SU-DHL-6 (cell line): ENCODE measurements around the gene ZNF383.
A peak's percentile ranks its signal among the peaks of the same experiment; 100 is the strongest.

ENCODE experiments used
- H2AFZ ChIP-seq: fragments of 200-600 bp; sonication (generic); 2 replicates; pipeline ENCODE4 v1.6.1; 2014; ENCODE audit warnings: low read depth, mild to moderate bottlenecking, moderate library complexity, mixed read lengths, antibody characterized with exemption, low read length; ENCODE audit not compliant: severe bottlenecking
- H3F3A ChIP-seq: fragments of 200-600 bp; shearing (Covaris generic); 2 replicates; pipeline ENCODE4 v1.6.0; 2016; ENCODE audit warnings: antibody characterized with exemption, mild to moderate bottlenecking; ENCODE audit not compliant: insufficient read depth
- H3K27ac ChIP-seq: fragments of 200-600 bp; sonication (generic); 2 replicates; pipeline ENCODE4 v1.5.1; 2016; ENCODE audit warnings: low read depth, mild to moderate bottlenecking, low read length, moderate library complexity, mixed read lengths
- H3K27me3 ChIP-seq: fragments of 200-600 bp; sonication (generic), shearing (Covaris generic); 2 replicates; pipeline ENCODE4 v1.6.0; 2014; ENCODE audit warnings: mild to moderate bottlenecking, low read length
- H3K36me3 ChIP-seq: fragments of 200-600 bp; sonication (generic); 2 replicates; pipeline ENCODE4 v1.6.1; 2014; ENCODE audit warnings: mild to moderate bottlenecking, low read length, mixed read lengths
- H3K4me2 ChIP-seq: fragments of 300-600, 200-600 bp; shearing (Covaris generic), sonication (generic); 2 replicates; pipeline ENCODE4 v1.6.0; 2014; ENCODE audit warnings: low read length, low read depth, mild to moderate bottlenecking; ENCODE audit not compliant: poor library complexity, severe bottlenecking
- H3K4me3 ChIP-seq: fragments of 200-600 bp; sonication (generic); 2 replicates; pipeline ENCODE4 v1.5.1; 2014; ENCODE audit warnings: antibody characterized with exemption, low read length, mild to moderate bottlenecking, mixed read lengths; ENCODE audit not compliant: insufficient read depth, poor library complexity, severe bottlenecking
- H3K79me2 ChIP-seq: fragments of 200-600 bp; sonication (generic); 2 replicates; pipeline ENCODE4 v1.6.1; 2014; ENCODE audit warnings: mild to moderate bottlenecking, low read length, moderate library complexity; ENCODE audit not compliant: insufficient read depth
- H3K9ac ChIP-seq: fragments of 200-600 bp; sonication (generic); 2 replicates; pipeline ENCODE4 v1.7.0; 2014; ENCODE audit warnings: mild to moderate bottlenecking, low read length
- H3K9me2 ChIP-seq: fragments of 200-600 bp; sonication (generic); replicated peaks from 2 replicates; pipeline ENCODE4 v1.6.1; 2014; ENCODE audit warnings: low read length; ENCODE audit not compliant: insufficient read depth
- H3K9me3 ChIP-seq: fragments of 200-600 bp; sonication (generic); 2 replicates; pipeline ENCODE4 v1.6.1; 2014; ENCODE audit warnings: low read length, mixed read lengths; ENCODE audit not compliant: insufficient read depth
- H4K20me1 ChIP-seq: fragments of 200-600 bp; sonication (generic); 2 replicates; pipeline ENCODE4 v1.6.1; 2014; ENCODE audit warnings: low read depth, mild to moderate bottlenecking, antibody characterized with exemption, low read length, moderate library complexity, mixed read lengths
- EZH2phosphoT487 ChIP-seq: fragments of 200-600 bp; sonication (generic), shearing (Covaris generic); conservative IDR thresholded peaks from 2 replicates; pipeline ENCODE4 v1.6.1; 2018; ENCODE audit warnings: mild to moderate bottlenecking, antibody characterized with exemption, low read length, moderate library complexity, mixed read lengths
- TF ChIP-seq, protein P1 (sequence below): fragments of 200-600 bp; sonication (generic); IDR thresholded peaks from one replicate; pipeline ENCODE4 v1.5.1; 2017; ENCODE audit warnings: antibody characterized with exemption, mild to moderate bottlenecking, low read length, moderate library complexity; ENCODE audit not compliant: insufficient read depth, poor library complexity, severe bottlenecking

Gene ZNF383

DNA sequence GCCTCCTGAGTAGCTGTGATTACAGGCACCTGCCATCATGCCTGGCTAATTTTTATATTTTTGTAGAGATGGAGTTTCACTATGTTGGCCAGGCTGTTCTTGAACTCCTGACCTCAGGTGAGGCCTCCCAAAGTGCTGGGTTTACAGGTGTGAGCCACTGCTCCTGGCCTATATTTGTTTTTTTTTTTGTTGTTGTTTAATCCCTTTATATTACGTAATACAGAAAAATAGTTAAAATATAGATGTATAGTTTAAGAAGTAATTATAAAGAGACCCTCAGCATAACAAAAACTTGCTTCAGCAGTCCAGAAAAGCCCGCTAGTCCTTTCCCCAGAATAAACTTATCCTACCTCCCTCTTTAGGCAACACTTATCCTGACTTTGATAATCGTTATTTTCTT lies 2.4 kb downstream of the ZNF383 start:
- Histone ChIP-seq H3K27ac (no peak overlapping the region), H3K27me3 (no peaks in the 10 kb centered on the region), H3K79me2 (peaks cover 41% of the 10 kb centered on the region), H3K9me2 (no peaks in the 10 kb centered on the region), H3K9ac (no peak overlapping the region), H3F3A (no peaks in the 10 kb centered on the region), H3K4me2 (peak overlapping the region; percentile 3), H3K4me3 (no peak overlapping the region), H3K36me3 (peaks cover 17% of the 10 kb centered on the region), H2AFZ (no peak overlapping the region), H3K9me3 (no peaks in the 10 kb centered on the region), H4K20me1 (no peaks in the 10 kb centered on the region)
- TF ChIP-seq, protein P1, sequence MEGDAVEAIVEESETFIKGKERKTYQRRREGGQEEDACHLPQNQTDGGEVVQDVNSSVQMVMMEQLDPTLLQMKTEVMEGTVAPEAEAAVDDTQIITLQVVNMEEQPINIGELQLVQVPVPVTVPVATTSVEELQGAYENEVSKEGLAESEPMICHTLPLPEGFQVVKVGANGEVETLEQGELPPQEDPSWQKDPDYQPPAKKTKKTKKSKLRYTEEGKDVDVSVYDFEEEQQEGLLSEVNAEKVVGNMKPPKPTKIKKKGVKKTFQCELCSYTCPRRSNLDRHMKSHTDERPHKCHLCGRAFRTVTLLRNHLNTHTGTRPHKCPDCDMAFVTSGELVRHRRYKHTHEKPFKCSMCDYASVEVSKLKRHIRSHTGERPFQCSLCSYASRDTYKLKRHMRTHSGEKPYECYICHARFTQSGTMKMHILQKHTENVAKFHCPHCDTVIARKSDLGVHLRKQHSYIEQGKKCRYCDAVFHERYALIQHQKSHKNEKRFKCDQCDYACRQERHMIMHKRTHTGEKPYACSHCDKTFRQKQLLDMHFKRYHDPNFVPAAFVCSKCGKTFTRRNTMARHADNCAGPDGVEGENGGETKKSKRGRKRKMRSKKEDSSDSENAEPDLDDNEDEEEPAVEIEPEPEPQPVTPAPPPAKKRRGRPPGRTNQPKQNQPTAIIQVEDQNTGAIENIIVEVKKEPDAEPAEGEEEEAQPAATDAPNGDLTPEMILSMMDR: no peak
- TF ChIP-seq EZH2phosphoT487: no peak

DNA sequence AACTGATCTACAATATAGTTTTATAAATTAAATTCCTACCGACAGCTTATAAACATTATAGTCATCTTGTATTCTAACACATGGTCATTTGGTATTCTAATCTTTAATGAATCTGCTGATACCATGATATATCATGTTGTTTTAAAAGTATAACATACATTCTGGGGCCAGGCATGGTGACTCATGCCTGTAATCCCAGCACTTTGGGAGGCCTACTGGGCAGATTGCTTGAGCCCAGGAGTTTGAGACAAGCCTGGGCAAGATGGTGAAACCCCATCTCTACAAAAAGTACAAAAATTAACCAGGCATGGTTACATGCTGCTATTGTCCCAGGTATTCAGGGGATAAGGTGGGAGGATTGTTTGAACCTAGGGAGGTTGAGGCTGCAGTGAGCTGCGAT lies 3.1 kb downstream of the ZNF383 start:
- no peaks in the 10 kb centered on the region for H3K9me2 ChIP-seq
- no peaks in the 10 kb centered on the region for H3F3A ChIP-seq
- no peaks in the 10 kb centered on the region for H4K20me1 ChIP-seq
- H3K9me3 ChIP-seq: no peaks in the 10 kb centered on the region
- H2AFZ ChIP-seq: no peak overlapping the region
- H3K4me3 ChIP-seq: no peak overlapping the region
- no peaks in the 10 kb centered on the region for H3K27me3 ChIP-seq
- H3K27ac ChIP-seq: no peak overlapping the region
- no peak overlapping the region for H3K4me2 ChIP-seq
- H3K36me3 ChIP-seq: peaks cover 20% of the 10 kb centered on the region
- TF ChIP-seq, protein P1: no peak
- no peak for TF ChIP-seq EZH2phosphoT487
- no peak overlapping the region for H3K9ac ChIP-seq
- peaks cover 41% of the 10 kb centered on the region for H3K79me2 ChIP-seq

DNA sequence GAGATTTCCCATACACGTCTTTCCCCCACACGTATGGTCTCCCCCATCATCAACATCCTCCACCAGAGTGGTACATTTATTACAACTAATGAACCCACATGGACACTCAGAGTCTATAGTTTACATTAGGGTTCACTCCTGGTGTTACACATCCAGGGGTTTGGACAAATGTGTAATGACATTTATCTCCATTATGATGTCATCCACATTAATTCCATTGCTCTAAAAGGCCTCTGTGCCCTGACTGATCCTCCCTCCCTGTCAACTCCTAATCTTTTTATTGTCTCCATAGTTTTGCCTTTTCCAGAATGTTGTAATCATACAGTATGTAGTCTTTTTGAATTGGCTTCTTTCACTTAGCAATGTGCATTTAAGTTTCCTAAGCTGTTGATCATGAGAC lies 8.2 kb downstream of the ZNF383 start:
- H3K9me3 ChIP-seq: no peaks in the 10 kb centered on the region

More for the DNA sequence above, 8.2 kb downstream of the ZNF383 start:
- Histone ChIP-seq H3K4me3 (no peak overlapping the region), H3F3A (no peaks in the 10 kb centered on the region), H3K36me3 (peaks cover 42% of the 10 kb centered on the region), H4K20me1 (no peaks in the 10 kb centered on the region), H3K9ac (no peak overlapping the region), H2AFZ (no peak overlapping the region), H3K4me2 (no peak overlapping the region), H3K9me2 (no peaks in the 10 kb centered on the region), H3K79me2 (peaks cover 13% of the 10 kb centered on the region), H3K27ac (no peak overlapping the region), H3K27me3 (no peaks in the 10 kb centered on the region)
- no peak for TF ChIP-seq EZH2phosphoT487
- TF ChIP-seq, protein P1: no peak
